Measurements from ENCODE around the gene HDAC4. TPM values are rescaled to one million over a fixed set of nuclear protein-coding genes. Genes with fewer than 3 reads are reported as not detected.

Gene HDAC4
- total RNA-seq, 2 donors from 2014 or later = 8.1 to 20.1 TPM

DNA sequence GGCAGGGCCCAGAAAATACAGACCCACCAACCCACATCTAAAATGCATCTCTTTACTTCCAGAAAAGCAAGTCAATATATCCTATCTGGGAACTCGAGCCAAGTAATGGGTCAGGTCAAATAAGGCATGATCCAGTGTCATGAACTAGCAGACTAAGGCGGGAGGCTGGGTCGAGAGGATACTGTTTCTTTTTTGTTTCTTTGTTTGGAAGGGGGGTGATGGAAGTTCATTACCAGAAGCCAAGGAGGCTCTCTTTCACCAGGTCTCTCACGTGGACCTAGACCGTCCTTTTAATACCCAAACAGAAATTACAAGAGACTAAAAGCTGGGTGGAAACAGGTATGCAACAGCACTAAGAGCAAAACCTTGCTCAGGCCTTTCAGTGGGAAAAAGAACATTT is 108.3 kb downstream of the HDAC4 start:
- no peak for TF ChIP-seq CTCF (IDR thresholded peaks at IDR 0.05)
- no peak for DNase-seq (ENCODE audit: low spot score)
- Histone ChIP-seq H3K4me1 (peaks cover 0 to 88% of the 10 kb centered on the region in 2 donors), H3K4me3 (no peak overlapping the region), H3K27me3 (no peaks in the 10 kb centered on the region), H3K27ac (peak overlapping the region; percentile 64 to 79), H3K36me3 (no peaks in the 10 kb centered on the region), H3K9me3 (no peaks in the 10 kb centered on the region)

- no peak for TF ChIP-seq CTCF (IDR thresholded peaks at IDR 0.05)
- Histone ChIP-seq H3K36me3 (no peaks in the 10 kb centered on the region), H3K27ac (peak overlapping the region; percentile 79 to 81), H3K4me1 (peaks cover 0 to 94% of the 10 kb centered on the region in 2 donors), H3K27me3 (no peaks in the 10 kb centered on the region), H3K4me3 (no peak overlapping the region), H3K9me3 (no peaks in the 10 kb centered on the region)
- DNase-seq (ENCODE audit: low spot score) = no peak
Observed at GRCh38 chr2:239291475-239292350, 109.1 kb downstream of the HDAC4 start.

DNA sequence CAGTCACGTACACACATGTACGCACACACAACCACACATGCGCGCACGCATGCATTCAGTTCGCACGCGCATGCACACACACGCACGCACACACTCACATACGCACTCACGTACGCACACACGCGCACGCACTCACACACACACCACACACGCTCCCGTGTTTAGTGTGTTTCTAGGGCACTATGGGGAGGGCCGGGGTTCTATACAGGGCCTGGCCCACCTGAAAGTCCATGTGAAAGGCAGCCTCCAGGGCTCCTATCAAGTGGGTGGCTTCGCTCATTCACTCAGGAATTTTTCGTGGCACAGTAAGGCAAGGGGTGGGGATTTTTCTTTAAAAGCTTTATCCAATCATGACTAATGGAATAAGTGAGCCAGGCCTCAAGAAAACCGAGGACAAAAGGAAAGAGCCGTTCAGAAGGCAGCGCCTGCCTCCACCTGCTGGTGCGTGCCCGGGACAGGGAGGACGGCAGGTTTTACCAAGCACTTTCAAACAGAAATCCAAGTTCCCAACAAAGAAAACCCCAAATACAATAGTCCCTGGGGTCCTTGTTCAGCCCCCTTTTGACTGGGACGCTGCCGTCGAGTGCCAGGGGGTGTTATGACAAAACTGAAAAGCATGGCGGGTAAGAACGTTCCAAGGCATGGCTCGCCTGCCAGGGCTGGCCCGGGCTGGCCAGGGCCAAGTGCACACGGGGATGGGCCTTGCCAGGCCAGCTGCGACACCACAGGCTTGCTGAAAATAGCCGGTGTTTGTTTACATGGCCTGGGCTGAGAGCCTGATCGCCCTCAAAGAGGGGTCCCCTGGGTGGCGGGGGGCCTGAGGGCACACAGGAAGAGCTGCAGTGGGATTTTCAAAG is 110.0 kb downstream of the HDAC4 start:
- peaks cover 0 to 94% of the 10 kb centered on the region in 2 donors for H3K4me1 ChIP-seq
- H3K27ac ChIP-seq = peak overlapping the region; percentile 79 to 81
- H3K27me3 ChIP-seq = no peaks in the 10 kb centered on the region
- DNase-seq (ENCODE audit: low spot score) = no peak
- no peak overlapping the region for H3K4me3 ChIP-seq
- H3K9me3 ChIP-seq = no peaks in the 10 kb centered on the region
- no peaks in the 10 kb centered on the region for H3K36me3 ChIP-seq
- peak in 1 of 2 donors; percentile 37 for TF ChIP-seq CTCF (IDR thresholded peaks at IDR 0.05)

DNA sequence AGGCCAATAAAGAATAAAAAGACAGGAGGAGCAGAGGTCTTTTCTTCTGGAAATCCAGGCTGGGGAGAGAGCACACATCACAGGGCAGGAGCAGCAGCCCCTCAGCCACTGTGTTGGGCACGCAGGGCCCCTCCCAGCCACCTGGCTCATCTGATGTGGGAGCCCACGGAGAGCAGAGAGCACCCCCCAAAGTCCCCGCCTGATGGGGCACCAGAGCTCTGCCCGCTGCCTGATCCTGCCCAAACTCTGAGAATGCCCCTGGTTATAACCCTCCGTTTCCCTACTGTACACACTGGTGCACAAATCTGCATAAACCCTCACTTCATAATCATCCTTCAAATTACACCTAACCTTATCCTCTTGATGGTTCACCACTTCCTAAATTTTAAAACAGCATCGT is 111.3 kb downstream of the HDAC4 start:
- TF ChIP-seq CTCF (IDR thresholded peaks at IDR 0.05) = no peak
- Histone ChIP-seq H3K36me3 (no peaks in the 10 kb centered on the region), H3K4me1 (peaks cover 0 to 96% of the 10 kb centered on the region in 2 donors), H3K9me3 (no peaks in the 10 kb centered on the region), H3K27ac (peak overlapping the region; percentile 43 to 58), H3K4me3 (no peak overlapping the region), H3K27me3 (no peaks in the 10 kb centered on the region)
- DNase-seq (ENCODE audit: low spot score) = no peak

DNA sequence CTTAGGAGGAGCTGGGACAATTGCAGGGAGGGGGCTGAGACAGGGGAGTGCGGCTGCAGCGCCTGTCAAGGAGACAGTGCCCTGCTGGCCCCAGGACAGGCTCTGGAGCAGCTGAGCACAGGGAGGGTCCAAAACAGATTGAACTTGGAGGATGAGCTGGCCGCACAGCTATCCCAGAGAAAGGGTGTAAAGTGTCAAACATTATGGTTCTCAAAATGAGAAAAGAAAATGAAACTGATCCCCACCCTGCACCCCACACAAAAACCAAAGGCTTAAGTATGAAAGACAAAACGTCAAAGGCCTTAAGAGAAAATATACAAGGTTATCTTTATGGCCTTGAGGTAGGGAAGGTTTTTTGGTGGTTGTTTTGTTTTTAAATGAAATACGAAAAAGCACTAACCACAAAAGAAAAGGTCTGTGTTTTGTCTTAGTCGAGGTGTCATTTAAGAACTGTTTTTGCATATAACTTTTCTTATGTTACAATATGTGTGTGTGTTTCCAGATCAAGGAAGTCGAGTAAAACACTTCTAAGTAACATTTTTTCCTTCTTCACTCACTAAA is 111.8 kb downstream of the HDAC4 start:
- no peak for DNase-seq (ENCODE audit: low spot score)
- Histone ChIP-seq H3K4me3 (no peak overlapping the region), H3K27me3 (no peaks in the 10 kb centered on the region), H3K27ac (peak overlapping the region; percentile 43 to 58), H3K36me3 (no peaks in the 10 kb centered on the region), H3K4me1 (peaks cover 0 to 96% of the 10 kb centered on the region in 2 donors), H3K9me3 (no peaks in the 10 kb centered on the region)
- TF ChIP-seq CTCF (IDR thresholded peaks at IDR 0.05) = no peak

Measured in right atrium auricular region (tissue), 2 donors.